Measurements from ENCODE around the gene KCNMA1. TPM values are rescaled to one million over a fixed set of nuclear protein-coding genes. Genes with fewer than 3 reads are reported as not detected.

The KCNMA1 gene
- polyA plus RNA-seq, 1 donor from 2014 or later: 60.8 TPM

GRCh38 chr10:77205135-77205534, 432.5 kb downstream of the KCNMA1 start:
- Histone ChIP-seq H3K79me2 (replicated peaks; ENCODE audit: insufficient read depth, low read length) (no peaks in the 10 kb centered on the region), H4K20me1 (ENCODE audit: insufficient read depth) (no peaks in the 10 kb centered on the region), H3K4me2 (ENCODE audit: low read length) (no peak overlapping the region), H3K9me2 (ENCODE audit: insufficient read depth, low read length) (no peaks in the 10 kb centered on the region), H3F3A (ENCODE audit: insufficient read depth, low read length, poor library complexity, severe bottlenecking) (no peaks in the 10 kb centered on the region), H3K27me3 (ENCODE audit: insufficient read depth, low read depth, low read length) (no peaks in the 10 kb centered on the region), H3K27ac (ENCODE audit: low read length) (no peak overlapping the region), H3K9ac (ENCODE audit: low read length) (no peak overlapping the region), H3K4me3 (ENCODE audit: low read length) (no peak overlapping the region), H3K36me3 (ENCODE audit: insufficient read depth, low read length) (no peaks in the 10 kb centered on the region), H3K9me3 (ENCODE audit: low read length) (no peaks in the 10 kb centered on the region), H2AFZ (ENCODE audit: low read depth, low read length) (no peak overlapping the region)
- TF ChIP-seq CTCF (IDR thresholded peaks at IDR 0.05; ENCODE audit: poor library complexity, severe bottlenecking) (no peak), SMC3 (conservative IDR thresholded peaks at IDR 0.05; ENCODE audit: poor library complexity) (no peak), MXI1 (conservative IDR thresholded peaks at IDR 0.05; ENCODE audit: poor library complexity, severe bottlenecking) (no peak), POLR2AphosphoS5 (IDR thresholded peaks at IDR 0.05) (no peak), EP300 (conservative IDR thresholded peaks at IDR 0.05; ENCODE audit: poor library complexity, severe bottlenecking) (no peak), TAF1 (IDR thresholded peaks at IDR 0.05; ENCODE audit: low read depth) (no peak), REST (IDR thresholded peaks at IDR 0.05; ENCODE audit: borderline replicate concordance) (no peak), RAD21 (conservative IDR thresholded peaks at IDR 0.05) (no peak), EZH2 (IDR thresholded peaks at IDR 0.05; ENCODE audit: borderline replicate concordance, insufficient read depth, low read length, poor library complexity, severe bottlenecking) (no peak)

- H3K9me3 ChIP-seq (ENCODE audit: low read length): no peaks in the 10 kb centered on the region
- H3K4me2 ChIP-seq (ENCODE audit: low read length): no peak overlapping the region
- no peak overlapping the region for H2AFZ ChIP-seq (ENCODE audit: low read depth, low read length)
- H3K36me3 ChIP-seq (ENCODE audit: insufficient read depth, low read length): no peaks in the 10 kb centered on the region
- H3K9me2 ChIP-seq (ENCODE audit: insufficient read depth, low read length): no peaks in the 10 kb centered on the region
- no peaks in the 10 kb centered on the region for H4K20me1 ChIP-seq (ENCODE audit: insufficient read depth)
- H3K79me2 ChIP-seq (replicated peaks; ENCODE audit: insufficient read depth, low read length): no peaks in the 10 kb centered on the region
- no peak overlapping the region for H3K9ac ChIP-seq (ENCODE audit: low read length)
- no peak overlapping the region for H3K27ac ChIP-seq (ENCODE audit: low read length)
- H3K27me3 ChIP-seq (ENCODE audit: insufficient read depth, low read depth, low read length): no peaks in the 10 kb centered on the region
- no peaks in the 10 kb centered on the region for H3F3A ChIP-seq (ENCODE audit: insufficient read depth, low read length, poor library complexity, severe bottlenecking)
- no peak for TF ChIP-seq SMC3 (conservative IDR thresholded peaks at IDR 0.05; ENCODE audit: poor library complexity)
- TF ChIP-seq EZH2 (IDR thresholded peaks at IDR 0.05; ENCODE audit: borderline replicate concordance, insufficient read depth, low read length, poor library complexity, severe bottlenecking): no peak
- TF ChIP-seq RAD21 (conservative IDR thresholded peaks at IDR 0.05): no peak
- TF ChIP-seq POLR2AphosphoS5 (IDR thresholded peaks at IDR 0.05): no peak
- TF ChIP-seq TAF1 (IDR thresholded peaks at IDR 0.05; ENCODE audit: low read depth): no peak
- no peak for TF ChIP-seq MXI1 (conservative IDR thresholded peaks at IDR 0.05; ENCODE audit: poor library complexity, severe bottlenecking)
- TF ChIP-seq REST (IDR thresholded peaks at IDR 0.05; ENCODE audit: borderline replicate concordance): no peak
- TF ChIP-seq EP300 (conservative IDR thresholded peaks at IDR 0.05; ENCODE audit: poor library complexity, severe bottlenecking): no peak
- TF ChIP-seq CTCF (IDR thresholded peaks at IDR 0.05; ENCODE audit: poor library complexity, severe bottlenecking): no peak
- no peak overlapping the region for H3K4me3 ChIP-seq (ENCODE audit: low read length)
Measured at GRCh38 chr10:77204171-77204570, 433.4 kb downstream of the KCNMA1 start.

Data from neural cell (in vitro differentiated cells).